Endothelial cell (in vitro differentiated cells): ENCODE measurements around the gene PRRC2B. TPM values are rescaled to one million over a fixed set of nuclear protein-coding genes. Genes with fewer than 3 reads are reported as not detected.
"Not testable (repeated sequence)": the region's sequence is repeated elsewhere in the genome, so short reads cannot be mapped to it uniquely, and the experiment has no call there.

ENCODE experiments used
- DNase-seq: peaks from one replicate; pipeline ENCODE4 v3.0.0; 2021; ENCODE audit warnings: low spot score
- H3K27ac Mint-ChIP-seq: one replicate; pipeline ENCODE4 v1.8.0; 2021; ENCODE audit warnings: mixed read lengths, inconsistent platforms; ENCODE audit not compliant: unreplicated experiment
- H3K27me3 Mint-ChIP-seq: one replicate; pipeline ENCODE4 v1.8.0; 2021; ENCODE audit warnings: mild to moderate bottlenecking, moderate library complexity, mixed read lengths, inconsistent platforms; ENCODE audit not compliant: unreplicated experiment
- H3K36me3 Mint-ChIP-seq: one replicate; pipeline ENCODE4 v1.8.0; 2021; ENCODE audit warnings: mild to moderate bottlenecking, low read depth, mixed read lengths, inconsistent platforms; ENCODE audit not compliant: unreplicated experiment
- H3K4me1 Mint-ChIP-seq: one replicate; pipeline ENCODE4 v1.8.0; 2021; ENCODE audit warnings: mild to moderate bottlenecking, mixed read lengths, inconsistent platforms; ENCODE audit not compliant: unreplicated experiment
- H3K4me3 Mint-ChIP-seq: one replicate; pipeline ENCODE4 v1.8.0; 2021; ENCODE audit warnings: mild to moderate bottlenecking, mixed read lengths, inconsistent platforms; ENCODE audit not compliant: unreplicated experiment
- H3K9me3 Mint-ChIP-seq: one replicate; pipeline ENCODE4 v1.8.0; 2021; ENCODE audit warnings: mixed read lengths, inconsistent platforms; ENCODE audit not compliant: unreplicated experiment
- CTCF ChIP-seq: fragments of 200-600 bp; sonication (generic); IDR thresholded peaks from one replicate; pipeline ENCODE4 v1.5.0; 2021; ENCODE audit warnings: antibody characterized with exemption; ENCODE audit not compliant: unreplicated experiment
- total RNA-seq: library from RNA; stranded (reverse); fragmentation: NEBNext Ultra II Directional; extraction: Animal tissue kit (Norgen Biotek cat#: 25700); gene quantifications from one replicate; pipeline ENCODE4 v1.2.1, GENCODE V29; 2021; ENCODE audit not compliant: unreplicated experiment

PRRC2B gene
- total RNA-seq, 1 donor from 2014 or later, result 350 TPM

GRCh38 chr9:131391020-131391419, 2.9 kb upstream of the PRRC2B start:
- H3K4me1 Mint-ChIP-seq, result peaks cover 6% of the 10 kb centered on the region
- H3K27ac Mint-ChIP-seq, result no peak overlapping the region
- no peak overlapping the region for H3K4me3 Mint-ChIP-seq

GRCh38 chr9:131391504-131391903, 2.4 kb upstream of the PRRC2B start:
- Mint-ChIP-seq H3K4me1 (peaks cover 8% of the 10 kb centered on the region), H3K27me3 (peaks cover 9% of the 10 kb centered on the region), H3K36me3 (peaks cover 8% of the 10 kb centered on the region), H3K9me3 (no peaks in the 10 kb centered on the region), H3K4me3 (no peak overlapping the region), H3K27ac (no peak overlapping the region)
- DNase-seq, result no peak
- no peak for TF ChIP-seq CTCF

More at GRCh38 chr9:131391020-131391419, 2.9 kb upstream of the PRRC2B start:
- peaks cover 8% of the 10 kb centered on the region for H3K36me3 Mint-ChIP-seq
- H3K9me3 Mint-ChIP-seq, result no peaks in the 10 kb centered on the region
- DNase-seq, result no peak
- H3K27me3 Mint-ChIP-seq, result peaks cover 11% of the 10 kb centered on the region
- TF ChIP-seq CTCF, result no peak

GRCh38 chr9:131394464-131395156, 724 bp downstream of the PRRC2B start:
- Mint-ChIP-seq H3K36me3 (peaks cover 8% of the 10 kb centered on the region), H3K4me1 (peaks cover 33% of the 10 kb centered on the region), H3K27me3 (peaks cover 13% of the 10 kb centered on the region), H3K4me3 (peak overlapping the region; percentile 99), H3K9me3 (no peaks in the 10 kb centered on the region), H3K27ac (peak overlapping the region; percentile 97)
- peak; percentile 49 for DNase-seq
- TF ChIP-seq CTCF, result no peak

GRCh38 chr9:131395157-131396098, 1.5 kb downstream of the PRRC2B start:
- H3K36me3 Mint-ChIP-seq, result peaks cover 8% of the 10 kb centered on the region
- no peaks in the 10 kb centered on the region for H3K9me3 Mint-ChIP-seq
- no peak for TF ChIP-seq CTCF
- H3K27me3 Mint-ChIP-seq, result peaks cover 13% of the 10 kb centered on the region
- peak overlapping the region; percentile 97 for H3K27ac Mint-ChIP-seq
- peaks cover 40% of the 10 kb centered on the region for H3K4me1 Mint-ChIP-seq
- H3K4me3 Mint-ChIP-seq, result peak overlapping the region; percentile 99
- DNase-seq, result no peak

- not testable (repeated sequence) for DNase-seq, H3K9me3 Mint-ChIP-seq, H3K36me3 Mint-ChIP-seq, H3K27ac Mint-ChIP-seq
- H3K27me3 Mint-ChIP-seq, result peaks cover 13% of the 10 kb centered on the region
- peaks cover 44% of the 10 kb centered on the region for H3K4me1 Mint-ChIP-seq
- peak overlapping the region; percentile 99 for H3K4me3 Mint-ChIP-seq
These were observed 2.2 kb downstream of the PRRC2B start for GRCh38 chr9:131396099-131396479.
